ENCODE measurements around the gene HSDL2.
"Not testable (repeated sequence)": the region's sequence is repeated elsewhere in the genome, so short reads cannot be mapped to it uniquely, and the experiment has no call there.

DNA sequence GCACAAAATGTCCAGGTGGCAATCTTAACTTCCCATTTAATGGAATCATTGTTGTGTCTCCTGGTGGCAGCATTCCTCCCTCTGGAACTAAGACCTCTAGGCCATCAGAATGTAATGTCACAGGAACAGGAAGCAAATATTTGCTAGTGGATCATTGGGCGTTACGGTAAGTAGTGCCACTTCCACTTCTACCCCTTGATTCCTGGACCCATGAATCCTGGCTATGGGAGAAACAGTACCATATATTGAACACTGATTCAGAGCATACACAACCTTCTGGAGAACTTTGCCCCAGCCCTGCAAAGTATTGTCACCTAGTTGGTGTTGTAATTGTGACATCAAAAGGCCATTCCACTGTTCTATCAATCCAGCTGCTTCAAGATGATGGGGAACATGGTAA lies 5.7 kb upstream of the HSDL2 start:
- TF ChIP-seq, protein P1, sequence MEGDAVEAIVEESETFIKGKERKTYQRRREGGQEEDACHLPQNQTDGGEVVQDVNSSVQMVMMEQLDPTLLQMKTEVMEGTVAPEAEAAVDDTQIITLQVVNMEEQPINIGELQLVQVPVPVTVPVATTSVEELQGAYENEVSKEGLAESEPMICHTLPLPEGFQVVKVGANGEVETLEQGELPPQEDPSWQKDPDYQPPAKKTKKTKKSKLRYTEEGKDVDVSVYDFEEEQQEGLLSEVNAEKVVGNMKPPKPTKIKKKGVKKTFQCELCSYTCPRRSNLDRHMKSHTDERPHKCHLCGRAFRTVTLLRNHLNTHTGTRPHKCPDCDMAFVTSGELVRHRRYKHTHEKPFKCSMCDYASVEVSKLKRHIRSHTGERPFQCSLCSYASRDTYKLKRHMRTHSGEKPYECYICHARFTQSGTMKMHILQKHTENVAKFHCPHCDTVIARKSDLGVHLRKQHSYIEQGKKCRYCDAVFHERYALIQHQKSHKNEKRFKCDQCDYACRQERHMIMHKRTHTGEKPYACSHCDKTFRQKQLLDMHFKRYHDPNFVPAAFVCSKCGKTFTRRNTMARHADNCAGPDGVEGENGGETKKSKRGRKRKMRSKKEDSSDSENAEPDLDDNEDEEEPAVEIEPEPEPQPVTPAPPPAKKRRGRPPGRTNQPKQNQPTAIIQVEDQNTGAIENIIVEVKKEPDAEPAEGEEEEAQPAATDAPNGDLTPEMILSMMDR (IDR thresholded peaks at IDR 0.05; ENCODE audit: low read depth, low read length), result not testable (repeated sequence)
- TF ChIP-seq, protein P2, sequence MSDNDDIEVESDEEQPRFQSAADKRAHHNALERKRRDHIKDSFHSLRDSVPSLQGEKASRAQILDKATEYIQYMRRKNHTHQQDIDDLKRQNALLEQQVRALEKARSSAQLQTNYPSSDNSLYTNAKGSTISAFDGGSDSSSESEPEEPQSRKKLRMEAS (IDR thresholded peaks at IDR 0.05; ENCODE audit: low read depth, low read length), result not testable (repeated sequence)

All from NB4 (cell line).